ENCODE data around the gene FBXL20.

- no peak for TF ChIP-seq CTCF (conservative IDR thresholded peaks at IDR 0.05; ENCODE audit: low read length)
- no peak for TF ChIP-seq EZH2phosphoT487 (IDR thresholded peaks at IDR 0.05; ENCODE audit: borderline replicate concordance)
Observed at GRCh38 chr17:39429600-39429999, 28.2 kb upstream of the FBXL20 start.

Measured in Loucy (cell line).